Left renal pelvis (tissue), 4 donors: ENCODE measurements around the gene ANKHD1. TPM values are rescaled to one million over a fixed set of nuclear protein-coding genes. Genes with fewer than 3 reads are reported as not detected.

Source experiments
- DNase-seq, 4 donors: peaks; one replicate each; pipeline ENCODE4 v3.0.0-alpha.2; 2013; ENCODE audit warnings: low read depth in 4 of 4, low spot score in 3 of 4
- polyA plus RNA-seq, 4 donors: library from polyadenylated mRNA; unstranded; fragments of 120-200 nt; gene quantifications; one replicate each; pipeline ENCODE4 v1.2.1, GENCODE V29; 2013; ENCODE audit not compliant: insufficient read length in 4 of 4

Gene ANKHD1
- polyA plus RNA-seq, 4 donors = 95.9 to 125 (median 111) TPM

DNA sequence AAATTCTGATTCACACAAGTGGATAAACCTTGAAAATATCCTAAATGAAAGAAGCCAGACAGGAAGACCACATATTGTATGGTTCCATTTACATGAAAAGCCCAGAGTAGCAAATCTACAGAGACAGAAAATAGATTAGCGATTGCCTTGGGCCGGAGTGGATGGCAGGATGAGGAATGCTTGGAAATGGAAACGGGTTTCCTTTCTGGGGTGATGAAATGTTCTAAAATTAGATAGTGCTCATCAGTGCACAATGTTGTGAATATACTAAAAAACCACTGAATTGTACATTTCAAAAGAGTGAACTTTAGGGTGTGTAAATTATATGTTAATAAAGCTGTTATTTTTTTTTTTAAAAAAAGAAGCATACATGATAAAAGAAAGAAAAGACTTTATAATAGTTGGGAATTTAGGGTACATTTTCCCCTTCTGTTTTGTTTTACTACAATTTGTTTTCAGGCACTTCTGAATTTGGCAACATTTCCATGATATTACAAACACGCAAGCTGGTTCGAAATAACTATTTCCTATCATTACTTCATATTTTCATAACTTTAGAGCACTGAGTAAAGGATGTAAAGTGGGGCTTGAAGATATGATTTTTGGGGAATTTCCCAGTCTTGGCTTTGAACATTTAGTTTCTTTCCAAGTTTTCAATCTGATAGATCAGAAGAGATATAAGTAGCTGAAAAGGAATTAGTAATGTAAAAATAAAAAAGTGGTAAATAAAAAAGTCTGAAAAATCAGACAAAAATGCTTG, 186.9 kb downstream of the ANKHD1 start:
- DNase-seq = no peak

Other genes starting within 250 kb of the ANKHD1 start
- gene CYSTM1, start 226.6 kb upstream of the ANKHD1 start, polyA plus RNA-seq = 10 to 100 TPM; 20.3 to 67.4 (median 65.4) TPM
- gene PFDN1, start 98.7 kb upstream of the ANKHD1 start, polyA plus RNA-seq = 100 to 1,000 TPM in 2 of 4 donors, 10 to 100 TPM in 2; 75.5 to 110 (median 94.8) TPM
- 10 to 100 TPM in 3 of 4 donors, 1 to 10 TPM in 1; 8.9 to 11.4 (median 10.7) TPM for gene HBEGF, start 55.2 kb upstream of the ANKHD1 start, polyA plus RNA-seq
- gene SLC4A9, start 41.6 kb upstream of the ANKHD1 start, polyA plus RNA-seq = 10 to 100 TPM in 3 of 4 donors, under 1 TPM in 1; 0.63 to 51.1 (median 16.0) TPM
- gene EIF4EBP3, start 145.8 kb downstream of the ANKHD1 start, polyA plus RNA-seq = 10 to 100 TPM in 2 of 4 donors, 1 to 10 TPM in 2; 6.2 to 14.5 (median 10.2) TPM
- gene SRA1, start 155.6 kb downstream of the ANKHD1 start, polyA plus RNA-seq = 10 to 100 TPM; 21.8 to 32.0 (median 27.9) TPM
- 10 to 100 TPM; 29.7 to 57.1 (median 37.1) TPM for gene APBB3, start 162.8 kb downstream of the ANKHD1 start, polyA plus RNA-seq
- gene SLC35A4, start 163.0 kb downstream of the ANKHD1 start, polyA plus RNA-seq = 10 to 100 TPM; 62.3 to 85.7 (median 78.9) TPM
- 10 to 100 TPM in 2 of 4 donors, 1 to 10 TPM in 2; 9.1 to 52.7 (median 9.9) TPM for gene CD14, start 231.3 kb downstream of the ANKHD1 start, polyA plus RNA-seq
- 10 to 100 TPM; 10.2 to 23.4 (median 15.0) TPM for gene TMCO6, start 237.6 kb downstream of the ANKHD1 start, polyA plus RNA-seq
- gene NDUFA2, start 245.8 kb downstream of the ANKHD1 start, polyA plus RNA-seq = 10 to 100 TPM; 49.2 to 94.6 (median 74.6) TPM
- gene IK, start 246.0 kb downstream of the ANKHD1 start, polyA plus RNA-seq = 100 to 1,000 TPM; 116 to 186 (median 162) TPM